Measurements from ENCODE around the gene MYBPHL. TPM values are rescaled to one million over a fixed set of nuclear protein-coding genes. Genes with fewer than 3 reads are reported as not detected.

MYBPHL gene
- total RNA-seq, 4 donors from 2014 or later = 0.46 TPM; not detected in 3

- Histone ChIP-seq H3K36me3 (no peaks in the 10 kb centered on the region), H3K9me3 (no peaks in the 10 kb centered on the region), H3K27me3 (peaks cover 6% of the 10 kb centered on the region), H3K4me1 (peaks cover 0 to 61% (median 29%) of the 10 kb centered on the region in 3 donors), H3K4me3 (peak overlapping the region in 1 of 2 donors; percentile 82), H3K27ac (peak overlapping the region in 3 of 4 donors; percentile 63 to 70 (median 68))
- no peak for TF ChIP-seq POLR2AphosphoS5 (IDR thresholded peaks at IDR 0.05)
- TF ChIP-seq EP300 (IDR thresholded peaks at IDR 0.05) = no peak
- TF ChIP-seq CTCF (IDR thresholded peaks at IDR 0.05) = no peak
- no peak for TF ChIP-seq POLR2A (IDR thresholded peaks at IDR 0.05)
- 47 to 86% methylated on average over 3 to 12 of the region's 33 CpGs for WGBS, 2 donors (ENCODE audit: low coverage in 1 of 2)
- no peak for ATAC-seq
Observed at GRCh38 chr1:109250454-109251276, 56.1 kb downstream of the MYBPHL start.

- TF ChIP-seq CTCF (IDR thresholded peaks at IDR 0.05) = no peak
- TF ChIP-seq POLR2AphosphoS5 (IDR thresholded peaks at IDR 0.05) = no peak
- TF ChIP-seq EP300 (IDR thresholded peaks at IDR 0.05) = no peak
- no peak for TF ChIP-seq POLR2A (IDR thresholded peaks at IDR 0.05)
- ATAC-seq = peak; percentile 18
- Histone ChIP-seq H3K36me3 (no peaks in the 10 kb centered on the region), H3K4me1 (peaks cover 0 to 53% (median 22%) of the 10 kb centered on the region in 3 donors), H3K27me3 (peaks cover 6% of the 10 kb centered on the region), H3K4me3 (peak overlapping the region; percentile 39 to 82), H3K27ac (peak overlapping the region in 3 of 4 donors; percentile 63 to 70 (median 68)), H3K9me3 (no peaks in the 10 kb centered on the region)
- no CpG with 5 or more reads among the region's 80 CpGs for WGBS, 2 donors (ENCODE audit: low coverage in 1 of 2)
Observed at GRCh38 chr1:109249654-109250401, 57.0 kb downstream of the MYBPHL start.

- peak; percentile 62 for ATAC-seq
- H3K4me1 ChIP-seq = peaks cover 0 to 45% (median 14%) of the 10 kb centered on the region in 3 donors
Observed at GRCh38 chr1:109248797-109249629, 57.8 kb downstream of the MYBPHL start, which contains the start of gene CELSR2. TSS of gene CELSR2 (plus strand) at chr1:109249539. CDS start at chr1:109250080, 541 bp downstream.

GRCh38 chr1:109248444-109248796 lies 58.4 kb downstream of the MYBPHL start:
- no peak for ATAC-seq
- TF ChIP-seq CTCF (IDR thresholded peaks at IDR 0.05) = no peak
- no peak for TF ChIP-seq POLR2AphosphoS5 (IDR thresholded peaks at IDR 0.05)
- no peak for TF ChIP-seq POLR2A (IDR thresholded peaks at IDR 0.05)
- no peak for TF ChIP-seq EP300 (IDR thresholded peaks at IDR 0.05)
- no peak overlapping the region for H3K4me3 ChIP-seq
- no peak overlapping the region for H3K27ac ChIP-seq
- no peaks in the 10 kb centered on the region for H3K36me3 ChIP-seq
- peaks cover 6% of the 10 kb centered on the region for H3K27me3 ChIP-seq
- no peaks in the 10 kb centered on the region for H3K9me3 ChIP-seq
- no CpG with 5 or more reads among the region's 7 CpGs for WGBS, 2 donors (ENCODE audit: low coverage in 1 of 2)
- peaks cover 0 to 39% (median 8%) of the 10 kb centered on the region in 3 donors for H3K4me1 ChIP-seq

More at GRCh38 chr1:109248797-109249629, 57.8 kb downstream of the MYBPHL start, which contains the start of gene CELSR2:
- no peaks in the 10 kb centered on the region for H3K9me3 ChIP-seq
- peaks cover 6% of the 10 kb centered on the region for H3K27me3 ChIP-seq
- H3K27ac ChIP-seq = peak within 1 kb of the TSS in 3 of 4 donors; percentile 63 to 70 (median 68)
- 0 to 66% methylated on average over 1 to 5 of the region's 49 CpGs for WGBS, 2 donors (ENCODE audit: low coverage in 1 of 2)
- H3K4me3 ChIP-seq = peak within 1 kb of the TSS; percentile 39 to 82
- no peaks in the 10 kb centered on the region for H3K36me3 ChIP-seq
- TF ChIP-seq POLR2A (IDR thresholded peaks at IDR 0.05) (peak in 1 of 2 donors; percentile 5), EP300 (IDR thresholded peaks at IDR 0.05) (no peak)
